Measurements from ENCODE around the gene SLFN5. TPM values are rescaled to one million over a fixed set of nuclear protein-coding genes. Genes with fewer than 3 reads are reported as not detected.

The SLFN5 gene
- total and polyA plus RNA-seq, 4 donors = 1.9 to 7.8 (median 3.4) TPM

- no peak overlapping the region for H3K4me3 ChIP-seq (ENCODE audit: low read depth in 1 of 3, low read length in 3 of 3)
- no peaks in the 10 kb centered on the region for H3K36me3 ChIP-seq (ENCODE audit: control insufficient read depth in 4 of 4, insufficient read depth in 3 of 4, low read depth in 1 of 4, low read length in 3 of 4)
- no peaks in the 10 kb centered on the region for H3K4me1 ChIP-seq (ENCODE audit: control insufficient read depth in 4 of 4, insufficient read depth in 4 of 4, low read length in 3 of 4)
- H3K27me3 ChIP-seq (ENCODE audit: control insufficient read depth in 4 of 4, insufficient read depth in 4 of 4, low read length in 3 of 4) = no peaks in the 10 kb centered on the region
- WGBS = 74% methylated on average over 5 of the region's 5 CpGs
- no peak overlapping the region for H3K9ac ChIP-seq (ENCODE audit: low read depth in 1 of 2, low read length in 2 of 2)
- no peaks in the 10 kb centered on the region for H3K9me3 ChIP-seq (ENCODE audit: control insufficient read depth in 4 of 4, low read length in 3 of 4)
- no peak overlapping the region for H3K27ac ChIP-seq (ENCODE audit: low read depth in 1 of 2, low read length in 2 of 2)
- DNase-seq (ENCODE audit: low spot score) = no peak
- TF ChIP-seq FOXA2 (IDR thresholded peaks at IDR 0.05) (no peak), JUND (IDR thresholded peaks at IDR 0.05) (no peak), GABPA (IDR thresholded peaks at IDR 0.05 in 1 of 2, conservative IDR thresholded peaks at IDR 0.05 in 1 of 2) (no peak), FOXA1 (IDR thresholded peaks at IDR 0.05) (no peak), EGR1 (IDR thresholded peaks at IDR 0.05; ENCODE audit: low read depth in 2 of 2) (no peak), NR2F2 (IDR thresholded peaks at IDR 0.05) (no peak), CTCF (IDR thresholded peaks at IDR 0.05; ENCODE audit: low read depth, low read length, missing input control) (no peak), HNF4G (IDR thresholded peaks at IDR 0.05) (no peak), RXRA (IDR thresholded peaks at IDR 0.05) (no peak), SP1 (IDR thresholded peaks at IDR 0.05) (no peak), TAF1 (conservative IDR thresholded peaks at IDR 0.05) (no peak), HNF4A (conservative IDR thresholded peaks at IDR 0.05) (no peak), MAX (IDR thresholded peaks at IDR 0.05) (no peak), YY1 (IDR thresholded peaks at IDR 0.05) (no peak), RAD21 (IDR thresholded peaks at IDR 0.05) (no peak)
- TF ChIP-seq, protein P1, sequence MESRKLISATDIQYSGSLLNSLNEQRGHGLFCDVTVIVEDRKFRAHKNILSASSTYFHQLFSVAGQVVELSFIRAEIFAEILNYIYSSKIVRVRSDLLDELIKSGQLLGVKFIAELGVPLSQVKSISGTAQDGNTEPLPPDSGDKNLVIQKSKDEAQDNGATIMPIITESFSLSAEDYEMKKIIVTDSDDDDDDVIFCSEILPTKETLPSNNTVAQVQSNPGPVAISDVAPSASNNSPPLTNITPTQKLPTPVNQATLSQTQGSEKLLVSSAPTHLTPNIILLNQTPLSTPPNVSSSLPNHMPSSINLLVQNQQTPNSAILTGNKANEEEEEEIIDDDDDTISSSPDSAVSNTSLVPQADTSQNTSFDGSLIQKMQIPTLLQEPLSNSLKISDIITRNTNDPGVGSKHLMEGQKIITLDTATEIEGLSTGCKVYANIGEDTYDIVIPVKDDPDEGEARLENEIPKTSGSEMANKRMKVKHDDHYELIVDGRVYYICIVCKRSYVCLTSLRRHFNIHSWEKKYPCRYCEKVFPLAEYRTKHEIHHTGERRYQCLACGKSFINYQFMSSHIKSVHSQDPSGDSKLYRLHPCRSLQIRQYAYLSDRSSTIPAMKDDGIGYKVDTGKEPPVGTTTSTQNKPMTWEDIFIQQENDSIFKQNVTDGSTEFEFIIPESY (IDR thresholded peaks at IDR 0.05) = no peak
- TF ChIP-seq, protein P2, sequence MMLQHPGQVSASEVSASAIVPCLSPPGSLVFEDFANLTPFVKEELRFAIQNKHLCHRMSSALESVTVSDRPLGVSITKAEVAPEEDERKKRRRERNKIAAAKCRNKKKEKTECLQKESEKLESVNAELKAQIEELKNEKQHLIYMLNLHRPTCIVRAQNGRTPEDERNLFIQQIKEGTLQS (IDR thresholded peaks at IDR 0.05) = no peak
- TF ChIP-seq, protein P3, sequence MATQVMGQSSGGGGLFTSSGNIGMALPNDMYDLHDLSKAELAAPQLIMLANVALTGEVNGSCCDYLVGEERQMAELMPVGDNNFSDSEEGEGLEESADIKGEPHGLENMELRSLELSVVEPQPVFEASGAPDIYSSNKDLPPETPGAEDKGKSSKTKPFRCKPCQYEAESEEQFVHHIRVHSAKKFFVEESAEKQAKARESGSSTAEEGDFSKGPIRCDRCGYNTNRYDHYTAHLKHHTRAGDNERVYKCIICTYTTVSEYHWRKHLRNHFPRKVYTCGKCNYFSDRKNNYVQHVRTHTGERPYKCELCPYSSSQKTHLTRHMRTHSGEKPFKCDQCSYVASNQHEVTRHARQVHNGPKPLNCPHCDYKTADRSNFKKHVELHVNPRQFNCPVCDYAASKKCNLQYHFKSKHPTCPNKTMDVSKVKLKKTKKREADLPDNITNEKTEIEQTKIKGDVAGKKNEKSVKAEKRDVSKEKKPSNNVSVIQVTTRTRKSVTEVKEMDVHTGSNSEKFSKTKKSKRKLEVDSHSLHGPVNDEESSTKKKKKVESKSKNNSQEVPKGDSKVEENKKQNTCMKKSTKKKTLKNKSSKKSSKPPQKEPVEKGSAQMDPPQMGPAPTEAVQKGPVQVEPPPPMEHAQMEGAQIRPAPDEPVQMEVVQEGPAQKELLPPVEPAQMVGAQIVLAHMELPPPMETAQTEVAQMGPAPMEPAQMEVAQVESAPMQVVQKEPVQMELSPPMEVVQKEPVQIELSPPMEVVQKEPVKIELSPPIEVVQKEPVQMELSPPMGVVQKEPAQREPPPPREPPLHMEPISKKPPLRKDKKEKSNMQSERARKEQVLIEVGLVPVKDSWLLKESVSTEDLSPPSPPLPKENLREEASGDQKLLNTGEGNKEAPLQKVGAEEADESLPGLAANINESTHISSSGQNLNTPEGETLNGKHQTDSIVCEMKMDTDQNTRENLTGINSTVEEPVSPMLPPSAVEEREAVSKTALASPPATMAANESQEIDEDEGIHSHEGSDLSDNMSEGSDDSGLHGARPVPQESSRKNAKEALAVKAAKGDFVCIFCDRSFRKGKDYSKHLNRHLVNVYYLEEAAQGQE (IDR thresholded peaks at IDR 0.05) = no peak
Measured at GRCh38 chr17:35217107-35217506, 25.8 kb upstream of the SLFN5 start.
